Measurements from ENCODE around the gene WWOX.

Gene WWOX

DNA sequence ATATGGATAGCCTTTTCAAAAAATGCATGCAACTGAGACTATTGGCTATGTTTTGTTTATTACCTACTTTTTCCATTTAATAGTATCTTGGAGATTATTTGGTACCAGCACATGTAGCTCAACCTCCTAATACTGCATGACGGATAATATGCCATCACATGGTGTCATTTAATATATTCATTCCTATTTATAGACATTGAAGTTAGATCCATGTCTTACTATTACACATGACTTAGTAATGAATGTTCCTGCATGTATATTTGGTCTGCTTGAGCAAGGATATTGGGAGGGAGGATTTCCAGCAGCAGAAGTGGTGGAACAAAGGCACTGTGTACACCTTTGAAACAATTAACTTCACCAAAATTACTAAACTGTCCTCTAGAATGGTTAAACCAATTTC, 561.3 kb downstream of the WWOX start:
- Histone ChIP-seq H3K14ac (ENCODE audit: low read length) (no peak overlapping the region), H2BK120ac (ENCODE audit: insufficient read depth, low read length, poor library complexity) (no peak overlapping the region), H3K36me3 (ENCODE audit: control insufficient read depth in 1 of 2, insufficient read depth in 2 of 2, low read length in 2 of 2) (no peaks in the 10 kb centered on the region), H2BK12ac (ENCODE audit: low read length) (no peak overlapping the region), H4K8ac (ENCODE audit: low read depth, low read length) (no peak overlapping the region), H4K12ac (ENCODE audit: low read depth, low read length) (no peak overlapping the region), H3K27ac (ENCODE audit: low read depth, low read length) (no peak overlapping the region), H3K79me2 (ENCODE audit: control insufficient read depth, insufficient read depth, low read length, poor library complexity) (peaks cover 1% of the 10 kb centered on the region), H3K18ac (ENCODE audit: low read length) (no peak overlapping the region), H3K9me3 (ENCODE audit: insufficient read depth, low read depth, low read length) (no peaks in the 10 kb centered on the region), H4K91ac (ENCODE audit: low read depth, low read length) (peak overlapping the region; percentile 67), H3K27me3 (ENCODE audit: insufficient read depth, low read length) (no peaks in the 10 kb centered on the region), H3K4ac (ENCODE audit: low read depth, low read length) (no peak overlapping the region), H3K4me3 (ENCODE audit: low read depth, low read length) (no peak overlapping the region), H3K79me1 (ENCODE audit: low read length) (peaks cover 33% of the 10 kb centered on the region), H3K4me1 (ENCODE audit: control insufficient read depth in 1 of 2, insufficient read depth in 2 of 2, low read length in 2 of 2) (peaks cover 11 to 20% of the 10 kb centered on the region in 2 experiments), H2BK5ac (ENCODE audit: low read depth, low read length, poor library complexity) (no peak overlapping the region), H3K4me2 (ENCODE audit: low read length) (no peak overlapping the region), H2AK5ac (ENCODE audit: low read length) (no peak overlapping the region), H2AFZ (ENCODE audit: insufficient read depth, low read length, poor library complexity) (no peak overlapping the region), H3K23ac (ENCODE audit: low read length) (no peak overlapping the region), H3K9ac (ENCODE audit: low read length) (no peak overlapping the region)
- no peak for DNase-seq
- no CpG with 5 or more reads among the region's 1 CpG for WGBS (ENCODE audit: extremely low coverage, insufficient coverage, insufficient read length)

DNA sequence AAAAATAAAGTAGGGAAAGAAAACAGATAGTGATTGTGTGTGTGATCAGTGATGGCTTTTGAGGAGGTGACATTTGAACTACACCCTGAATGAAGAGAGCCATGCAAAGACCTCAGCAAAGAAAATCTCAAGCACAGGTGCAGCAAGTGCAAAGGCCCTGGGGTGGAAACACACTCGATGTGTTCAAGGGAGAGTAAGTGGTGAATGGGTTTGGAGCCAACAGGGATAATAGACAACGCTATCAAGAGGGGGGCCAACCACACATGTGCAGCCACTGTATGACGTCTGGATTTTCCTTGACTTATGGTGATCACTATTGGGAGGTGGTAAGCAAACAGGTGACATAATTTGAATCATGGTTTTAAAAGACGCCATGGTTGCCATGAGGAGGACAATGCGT, 564.2 kb downstream of the WWOX start:
- DNase-seq = no peak
- no CpG with 5 or more reads among the region's 5 CpGs for WGBS (ENCODE audit: extremely low coverage, insufficient coverage, insufficient read length)

GRCh38 chr16:78664811-78665772, 565.6 kb downstream of the WWOX start:
- Histone ChIP-seq H3K4ac (ENCODE audit: low read depth, low read length) (peak overlapping the region; percentile 4), H3K18ac (ENCODE audit: low read length) (no peak overlapping the region), H3K79me2 (ENCODE audit: control insufficient read depth, insufficient read depth, low read length, poor library complexity) (no peaks in the 10 kb centered on the region), H3K23ac (ENCODE audit: low read length) (no peak overlapping the region), H3K4me3 (ENCODE audit: low read depth, low read length) (no peak overlapping the region), H2BK5ac (ENCODE audit: low read depth, low read length, poor library complexity) (no peak overlapping the region), H4K12ac (ENCODE audit: low read depth, low read length) (no peak overlapping the region), H3K14ac (ENCODE audit: low read length) (peak overlapping the region; percentile 24), H3K9me3 (ENCODE audit: insufficient read depth, low read depth, low read length) (no peaks in the 10 kb centered on the region), H3K27me3 (ENCODE audit: insufficient read depth, low read length) (no peaks in the 10 kb centered on the region), H3K36me3 (ENCODE audit: control insufficient read depth in 1 of 2, insufficient read depth in 2 of 2, low read length in 2 of 2) (peaks cover 0 to 2% of the 10 kb centered on the region in 2 experiments), H3K4me1 (ENCODE audit: control insufficient read depth in 1 of 2, insufficient read depth in 2 of 2, low read length in 2 of 2) (peaks cover 3 to 11% of the 10 kb centered on the region in 2 experiments), H2BK12ac (ENCODE audit: low read length) (peak overlapping the region; percentile 96), H4K91ac (ENCODE audit: low read depth, low read length) (peak overlapping the region; percentile 76), H2AFZ (ENCODE audit: insufficient read depth, low read length, poor library complexity) (no peak overlapping the region), H3K9ac (ENCODE audit: low read length) (no peak overlapping the region), H2BK120ac (ENCODE audit: insufficient read depth, low read length, poor library complexity) (peak overlapping the region; percentile 30), H3K4me2 (ENCODE audit: low read length) (no peak overlapping the region), H4K8ac (ENCODE audit: low read depth, low read length) (peak overlapping the region; percentile 55), H3K27ac (ENCODE audit: low read depth, low read length) (no peak overlapping the region), H3K79me1 (ENCODE audit: low read length) (peaks cover 19% of the 10 kb centered on the region), H2AK5ac (ENCODE audit: low read length) (peak overlapping the region; percentile 59)
- no CpG with 5 or more reads among the region's 19 CpGs for WGBS (ENCODE audit: extremely low coverage, insufficient coverage, insufficient read length)
- DNase-seq = no peak

More for the DNA sequence above, 564.2 kb downstream of the WWOX start:
- Histone ChIP-seq H3K14ac (ENCODE audit: low read length) (no peak overlapping the region), H3K36me3 (ENCODE audit: control insufficient read depth in 1 of 2, insufficient read depth in 2 of 2, low read length in 2 of 2) (peaks cover 0 to 2% of the 10 kb centered on the region in 2 experiments), H4K12ac (ENCODE audit: low read depth, low read length) (no peak overlapping the region), H3K79me2 (ENCODE audit: control insufficient read depth, insufficient read depth, low read length, poor library complexity) (no peaks in the 10 kb centered on the region), H3K4ac (ENCODE audit: low read depth, low read length) (no peak overlapping the region), H3K4me1 (ENCODE audit: control insufficient read depth in 1 of 2, insufficient read depth in 2 of 2, low read length in 2 of 2) (peaks cover 6 to 11% of the 10 kb centered on the region in 2 experiments), H2AFZ (ENCODE audit: insufficient read depth, low read length, poor library complexity) (no peak overlapping the region), H2AK5ac (ENCODE audit: low read length) (no peak overlapping the region), H3K9me3 (ENCODE audit: insufficient read depth, low read depth, low read length) (no peaks in the 10 kb centered on the region), H2BK120ac (ENCODE audit: insufficient read depth, low read length, poor library complexity) (no peak overlapping the region), H3K23ac (ENCODE audit: low read length) (no peak overlapping the region), H4K91ac (ENCODE audit: low read depth, low read length) (peak overlapping the region; percentile 10), H3K27ac (ENCODE audit: low read depth, low read length) (no peak overlapping the region), H4K8ac (ENCODE audit: low read depth, low read length) (no peak overlapping the region), H3K4me3 (ENCODE audit: low read depth, low read length) (no peak overlapping the region), H3K79me1 (ENCODE audit: low read length) (peaks cover 20% of the 10 kb centered on the region), H3K9ac (ENCODE audit: low read length) (no peak overlapping the region), H3K18ac (ENCODE audit: low read length) (no peak overlapping the region), H2BK5ac (ENCODE audit: low read depth, low read length, poor library complexity) (no peak overlapping the region), H3K4me2 (ENCODE audit: low read length) (no peak overlapping the region), H2BK12ac (ENCODE audit: low read length) (peak overlapping the region; percentile 5), H3K27me3 (ENCODE audit: insufficient read depth, low read length) (no peaks in the 10 kb centered on the region)

DNA sequence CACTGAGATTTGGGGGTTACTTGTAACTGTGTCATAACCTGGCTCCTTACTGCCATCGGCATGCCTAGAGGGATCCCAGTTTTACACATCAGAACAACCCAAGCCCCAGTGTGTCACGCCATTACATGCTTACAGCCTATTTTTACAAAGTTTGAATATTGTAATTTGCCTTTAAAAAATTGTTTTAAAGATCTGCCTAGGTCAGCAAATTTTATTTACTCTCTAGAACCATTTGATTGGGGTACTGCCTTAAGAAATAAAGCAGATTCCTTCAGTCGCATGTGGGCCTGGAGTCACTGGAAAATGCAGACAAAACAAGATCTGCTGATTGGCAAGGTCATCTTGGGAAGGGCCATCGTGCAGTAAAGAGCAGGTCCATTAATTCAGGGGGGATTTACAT, 566.9 kb downstream of the WWOX start:
- no peak overlapping the region for H2AK5ac ChIP-seq (ENCODE audit: low read length)
- peak overlapping the region; percentile 30 for H2BK120ac ChIP-seq (ENCODE audit: insufficient read depth, low read length, poor library complexity)

More for the DNA sequence above, 566.9 kb downstream of the WWOX start:
- H3K18ac ChIP-seq (ENCODE audit: low read length) = no peak overlapping the region
- H2BK12ac ChIP-seq (ENCODE audit: low read length) = no peak overlapping the region
- H2BK5ac ChIP-seq (ENCODE audit: low read depth, low read length, poor library complexity) = no peak overlapping the region
- no peaks in the 10 kb centered on the region for H3K27me3 ChIP-seq (ENCODE audit: insufficient read depth, low read length)
- peaks cover 3 to 7% of the 10 kb centered on the region in 2 experiments for H3K4me1 ChIP-seq (ENCODE audit: control insufficient read depth in 1 of 2, insufficient read depth in 2 of 2, low read length in 2 of 2)
- no CpG with 5 or more reads among the region's 4 CpGs for WGBS (ENCODE audit: extremely low coverage, insufficient coverage, insufficient read length)
- H3K79me2 ChIP-seq (ENCODE audit: control insufficient read depth, insufficient read depth, low read length, poor library complexity) = no peaks in the 10 kb centered on the region
- no peak overlapping the region for H3K9ac ChIP-seq (ENCODE audit: low read length)
- no peak overlapping the region for H3K27ac ChIP-seq (ENCODE audit: low read depth, low read length)
- no peak overlapping the region for H4K8ac ChIP-seq (ENCODE audit: low read depth, low read length)
- peaks cover 0 to 2% of the 10 kb centered on the region in 2 experiments for H3K36me3 ChIP-seq (ENCODE audit: control insufficient read depth in 1 of 2, insufficient read depth in 2 of 2, low read length in 2 of 2)
- peaks cover 17% of the 10 kb centered on the region for H3K79me1 ChIP-seq (ENCODE audit: low read length)
- no peak overlapping the region for H3K14ac ChIP-seq (ENCODE audit: low read length)
- H4K12ac ChIP-seq (ENCODE audit: low read depth, low read length) = no peak overlapping the region
- no peak overlapping the region for H2AFZ ChIP-seq (ENCODE audit: insufficient read depth, low read length, poor library complexity)
- H4K91ac ChIP-seq (ENCODE audit: low read depth, low read length) = no peak overlapping the region
- no peak overlapping the region for H3K23ac ChIP-seq (ENCODE audit: low read length)
- H3K4me2 ChIP-seq (ENCODE audit: low read length) = no peak overlapping the region
- no peaks in the 10 kb centered on the region for H3K9me3 ChIP-seq (ENCODE audit: insufficient read depth, low read depth, low read length)
- H3K4ac ChIP-seq (ENCODE audit: low read depth, low read length) = no peak overlapping the region
- no peak overlapping the region for H3K4me3 ChIP-seq (ENCODE audit: low read depth, low read length)
- DNase-seq = no peak
